IPS DF 19.7 (cell line): ENCODE data around the gene KLHDC8B.
"Not testable (repeated sequence)": the region's sequence is repeated elsewhere in the genome, so short reads cannot be mapped to it uniquely, and the experiment has no call there.

Experiments used
- DNase-seq: peaks from one replicate; pipeline ENCODE4 v3.0.0-alpha.2; 2013; ENCODE audit warnings: low read depth, low spot score

Gene KLHDC8B

GRCh38 chr3:49183873-49184272, 12.5 kb downstream of the KLHDC8B start:
- no peak for DNase-seq

- no peak for DNase-seq
These were observed 20.3 kb downstream of the KLHDC8B start for GRCh38 chr3:49191741-49192140.

- no peak for DNase-seq
These were observed 26.8 kb downstream of the KLHDC8B start for GRCh38 chr3:49198161-49198560.

- no peak for DNase-seq
These were observed 27.3 kb downstream of the KLHDC8B start for GRCh38 chr3:49198611-49199230.

GRCh38 chr3:49199239-49199899, 28.0 kb downstream of the KLHDC8B start:
- DNase-seq: no peak

GRCh38 chr3:49199900-49200281, 28.5 kb downstream of the KLHDC8B start:
- DNase-seq: no peak

- DNase-seq: no peak
These were observed 42.1 kb downstream of the KLHDC8B start for GRCh38 chr3:49213541-49213943.

GRCh38 chr3:49213998-49214397, 42.6 kb downstream of the KLHDC8B start:
- no peak for DNase-seq

GRCh38 chr3:49216687-49217086, 45.3 kb downstream of the KLHDC8B start:
- not testable (repeated sequence) for DNase-seq

- not testable (repeated sequence) for DNase-seq
These were observed 45.7 kb downstream of the KLHDC8B start for GRCh38 chr3:49217108-49217507.

GRCh38 chr3:49217688-49218470, 46.5 kb downstream of the KLHDC8B start:
- DNase-seq: no peak

GRCh38 chr3:49218471-49218989, 47.1 kb downstream of the KLHDC8B start:
- DNase-seq: not testable (repeated sequence)

GRCh38 chr3:49219132-49219531, 47.7 kb downstream of the KLHDC8B start:
- no peak for DNase-seq

- not testable (repeated sequence) for DNase-seq
These were observed 49.7 kb downstream of the KLHDC8B start for GRCh38 chr3:49220985-49221563.

GRCh38 chr3:49222002-49222401, 50.6 kb downstream of the KLHDC8B start:
- DNase-seq: no peak
